HS-5 (cell line): ENCODE data around the gene CASK.
A peak's percentile ranks its signal among the peaks of the same experiment; 100 is the strongest.
"Not testable (repeated sequence)": the region's sequence is repeated elsewhere in the genome, so short reads cannot be mapped to it uniquely, and the experiment has no call there.

ENCODE experiments used
- DNase-seq: peaks from one replicate; pipeline ENCODE4 v3.0.0-alpha.2; 2012; ENCODE audit warnings: low read depth

CASK gene

DNA sequence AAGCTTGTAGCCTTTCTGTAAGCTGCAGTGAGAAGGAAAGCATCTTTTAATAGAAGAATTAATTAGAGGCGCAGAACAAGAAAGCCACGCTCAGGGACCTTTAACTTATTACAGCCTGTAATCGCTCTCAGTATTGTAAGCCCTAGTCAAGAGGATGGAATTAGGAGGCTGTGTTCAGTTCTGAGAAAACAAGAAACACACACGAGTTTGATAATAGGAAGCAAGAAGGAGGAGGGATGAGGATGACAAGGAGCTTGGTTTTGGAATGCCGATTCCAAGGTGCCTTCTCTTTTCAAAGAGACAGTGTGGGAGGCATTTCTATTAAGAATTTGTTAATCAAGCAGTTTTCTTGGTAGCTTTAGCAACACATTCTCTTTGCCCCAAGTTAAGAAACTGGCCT, 406.9 kb downstream of the CASK start:
- DNase-seq = no peak

DNA sequence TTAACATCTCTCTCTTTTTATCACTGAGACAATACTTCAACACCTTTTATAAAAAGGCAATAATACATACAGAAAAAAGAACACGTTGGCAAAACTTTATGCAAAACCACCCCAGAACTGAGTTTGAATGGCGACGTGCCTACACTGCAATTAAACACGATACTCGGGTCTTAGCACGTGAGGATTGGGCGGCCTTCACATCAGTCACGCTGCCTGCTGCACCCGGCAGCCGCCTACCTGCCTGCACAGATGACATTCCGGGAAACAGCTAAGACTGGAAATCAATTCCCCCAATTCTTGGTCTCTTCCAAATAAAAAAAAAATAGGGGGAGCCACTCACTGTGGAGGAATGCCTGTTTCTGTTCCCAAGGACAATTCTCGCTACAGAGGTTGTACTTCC, 408.0 kb downstream of the CASK start:
- DNase-seq = no peak

DNA sequence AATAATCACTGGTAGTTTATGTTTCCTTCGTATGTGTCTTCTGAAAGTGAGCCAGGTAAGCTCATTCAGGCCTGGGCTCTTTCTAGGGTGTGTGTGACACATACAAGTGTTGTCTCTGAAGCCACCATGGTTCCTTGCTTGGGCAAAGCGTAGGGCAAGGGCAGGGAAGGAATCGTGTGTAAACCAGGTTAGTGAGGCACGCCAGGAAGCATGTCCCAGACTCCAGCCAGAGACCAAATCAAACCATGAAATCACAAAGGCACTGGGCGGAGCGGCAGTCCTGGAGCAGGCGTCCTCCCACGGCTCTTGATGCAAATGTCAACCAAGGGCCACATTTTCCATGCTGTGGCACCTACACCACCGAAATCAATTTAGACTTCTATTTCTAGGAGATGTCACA, 409.2 kb downstream of the CASK start:
- no peak for DNase-seq

DNA sequence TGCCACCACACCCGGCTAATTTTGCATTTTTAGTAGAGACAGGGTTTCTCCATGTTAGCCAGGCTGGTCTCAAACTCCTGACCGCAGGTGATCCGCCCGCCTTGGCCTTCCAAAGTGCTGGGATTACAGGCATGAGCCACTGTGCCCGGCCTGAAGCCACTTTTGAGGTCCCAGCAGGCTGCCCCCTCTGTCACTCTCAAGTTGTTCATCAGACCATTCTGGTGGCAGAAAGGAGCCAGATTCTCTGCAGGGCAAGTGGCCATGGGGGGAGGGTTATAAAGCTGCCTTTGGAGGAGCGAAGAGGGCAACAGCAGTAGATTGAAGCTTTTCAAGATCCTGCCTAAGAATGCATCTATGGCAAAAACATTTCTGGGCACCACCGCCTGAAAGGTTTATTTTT, 410.5 kb downstream of the CASK start:
- DNase-seq = not testable (repeated sequence)

DNA sequence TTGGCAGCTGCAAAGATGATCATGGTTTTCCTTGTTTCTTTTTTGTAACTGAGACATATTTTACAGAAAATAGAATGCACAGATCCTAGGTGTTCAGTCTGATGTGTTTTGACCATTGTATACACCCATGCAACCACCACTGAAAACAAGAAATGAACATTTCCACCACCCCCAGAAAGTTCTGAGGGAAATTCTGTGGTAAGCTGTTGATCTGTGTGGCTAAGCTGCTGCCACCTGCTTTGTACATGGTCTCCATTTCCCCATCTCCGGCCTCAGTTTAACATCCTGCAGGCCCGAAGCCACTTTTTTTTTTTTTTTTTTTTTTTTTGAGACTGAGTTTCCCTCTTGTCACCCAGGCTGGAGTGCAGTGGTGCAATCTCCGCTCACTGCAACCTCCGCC, 411.0 kb downstream of the CASK start:
- DNase-seq = no peak

DNA sequence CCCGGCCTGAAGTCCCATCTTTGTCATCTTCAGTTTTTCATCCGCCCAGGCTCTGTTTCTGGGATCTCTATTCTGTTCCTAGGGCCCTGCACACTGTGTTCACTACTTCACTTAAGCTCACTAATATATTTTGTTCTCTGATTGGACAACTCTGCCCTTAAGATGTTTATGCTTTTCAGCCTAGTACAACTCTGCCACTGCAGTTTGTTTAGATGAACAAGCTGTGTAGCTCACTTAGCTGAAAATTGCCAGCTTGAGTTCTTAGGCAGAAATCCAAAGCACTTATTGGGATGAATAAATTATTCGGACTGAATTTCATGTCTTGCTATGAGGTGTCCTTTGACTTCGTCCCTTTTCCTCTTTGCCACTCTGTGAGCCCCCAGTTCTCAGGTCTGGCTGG, 415.4 kb downstream of the CASK start:
- DNase-seq = no peak

DNA sequence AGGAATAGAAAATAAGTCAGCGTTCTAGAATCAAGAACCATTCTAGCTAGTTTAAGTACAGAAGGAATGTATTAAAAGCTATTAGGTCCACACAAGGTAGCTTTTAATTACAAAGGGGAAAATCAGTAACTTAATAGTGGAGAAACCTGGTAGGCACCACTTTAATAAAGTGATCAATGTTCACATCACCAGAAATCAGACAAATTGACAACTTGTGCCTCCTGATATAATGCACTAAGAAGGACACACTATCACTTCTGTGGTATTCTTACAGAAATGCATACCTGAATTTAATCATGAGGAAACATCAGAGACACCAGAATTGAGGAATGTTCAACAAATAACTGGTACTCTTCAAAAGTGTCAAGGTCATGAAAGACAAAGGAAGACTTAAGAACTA, 421.4 kb downstream of the CASK start:
- no peak for DNase-seq

DNA sequence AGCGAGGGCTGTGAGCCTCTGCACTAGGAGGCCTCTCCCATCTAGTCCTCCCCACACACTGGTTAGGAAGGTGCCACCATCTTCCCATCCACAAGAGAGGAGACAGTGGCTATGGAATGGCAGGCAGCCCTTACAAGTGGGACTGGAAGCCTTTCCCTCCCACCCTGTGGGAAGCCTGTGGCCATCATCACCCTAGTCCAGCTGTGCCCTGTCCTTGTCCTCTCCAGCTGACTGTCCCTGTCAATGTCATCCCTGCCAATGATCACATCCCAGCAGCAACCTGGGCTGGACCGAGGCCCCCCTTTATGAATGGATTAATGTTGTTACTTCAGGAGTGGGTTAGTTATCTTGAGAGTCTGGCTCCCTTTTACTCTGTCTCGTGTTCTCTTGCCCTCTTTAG, 423.4 kb downstream of the CASK start:
- DNase-seq = no peak

DNA sequence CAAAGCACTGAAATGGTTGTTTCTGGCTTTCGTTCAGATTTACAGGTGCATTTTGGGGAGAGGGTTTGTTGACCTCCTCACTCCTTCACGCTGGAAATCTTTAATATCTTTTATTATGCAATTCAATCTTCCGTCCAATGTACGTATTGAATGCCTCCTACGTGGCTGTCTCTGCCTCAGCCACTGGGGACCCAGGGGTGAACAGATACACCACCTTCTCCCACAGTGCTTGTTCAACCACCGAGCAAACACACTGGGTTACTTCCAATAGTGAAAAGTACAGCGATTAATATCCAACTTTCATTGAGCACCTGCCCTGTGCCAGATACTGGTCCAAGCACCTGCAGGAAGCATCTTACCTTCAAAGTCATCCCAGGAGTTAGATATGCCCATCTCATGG, 424.2 kb downstream of the CASK start:
- no peak for DNase-seq

DNA sequence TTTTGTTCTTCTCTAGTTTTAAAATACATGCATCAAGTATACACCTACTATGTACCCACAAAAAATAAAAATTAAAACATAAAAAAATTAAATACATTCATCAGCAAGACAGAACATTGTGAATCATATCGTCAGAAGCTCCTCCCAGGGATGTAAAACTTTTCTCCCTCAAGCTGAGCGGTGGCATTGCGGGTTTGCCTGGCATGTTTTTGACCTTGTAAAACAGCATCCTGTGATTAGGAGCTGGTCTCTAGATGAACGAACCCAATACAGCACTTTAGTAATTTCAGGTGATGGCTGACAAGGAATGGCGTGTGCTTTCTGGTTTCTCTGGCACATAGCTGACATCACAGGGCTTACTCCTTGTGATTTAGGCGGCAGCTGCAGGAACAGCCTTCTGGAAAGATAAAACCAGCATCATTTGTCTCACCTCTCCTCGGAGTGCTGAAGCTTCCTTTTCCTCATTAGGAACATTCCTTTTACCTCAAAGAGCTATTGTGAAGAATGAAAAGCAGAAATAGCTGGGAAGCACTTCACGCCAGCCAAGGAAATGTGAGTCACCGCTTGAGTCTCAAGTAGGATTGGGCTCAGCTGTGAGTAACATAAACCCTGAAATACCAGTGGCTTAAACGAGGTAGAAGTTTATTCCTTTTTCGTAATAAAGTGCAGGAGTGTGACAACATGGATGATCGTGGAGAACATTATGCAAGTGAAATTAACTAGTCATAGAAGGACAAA, 431.9 kb downstream of the CASK start:
- peak; percentile 70 for DNase-seq

DNA sequence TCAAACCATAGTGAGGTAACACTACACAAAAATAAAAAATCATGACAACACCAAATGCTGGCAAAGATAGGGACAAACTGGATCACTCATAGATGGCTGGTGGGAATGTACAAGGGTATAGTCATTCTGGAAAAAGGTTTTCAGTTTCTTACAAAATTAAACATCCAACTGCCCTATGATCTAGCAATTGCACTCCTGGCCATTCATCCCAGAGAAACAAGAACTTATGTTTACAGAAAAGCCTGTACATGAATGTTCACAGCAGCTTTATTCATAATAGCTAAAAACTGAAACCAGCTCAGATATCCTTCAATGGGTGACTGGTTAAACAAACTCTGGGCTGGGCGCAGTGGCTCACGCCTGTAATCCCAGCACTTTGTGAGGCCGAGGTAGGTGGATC, 432.9 kb downstream of the CASK start:
- no peak for DNase-seq

DNA sequence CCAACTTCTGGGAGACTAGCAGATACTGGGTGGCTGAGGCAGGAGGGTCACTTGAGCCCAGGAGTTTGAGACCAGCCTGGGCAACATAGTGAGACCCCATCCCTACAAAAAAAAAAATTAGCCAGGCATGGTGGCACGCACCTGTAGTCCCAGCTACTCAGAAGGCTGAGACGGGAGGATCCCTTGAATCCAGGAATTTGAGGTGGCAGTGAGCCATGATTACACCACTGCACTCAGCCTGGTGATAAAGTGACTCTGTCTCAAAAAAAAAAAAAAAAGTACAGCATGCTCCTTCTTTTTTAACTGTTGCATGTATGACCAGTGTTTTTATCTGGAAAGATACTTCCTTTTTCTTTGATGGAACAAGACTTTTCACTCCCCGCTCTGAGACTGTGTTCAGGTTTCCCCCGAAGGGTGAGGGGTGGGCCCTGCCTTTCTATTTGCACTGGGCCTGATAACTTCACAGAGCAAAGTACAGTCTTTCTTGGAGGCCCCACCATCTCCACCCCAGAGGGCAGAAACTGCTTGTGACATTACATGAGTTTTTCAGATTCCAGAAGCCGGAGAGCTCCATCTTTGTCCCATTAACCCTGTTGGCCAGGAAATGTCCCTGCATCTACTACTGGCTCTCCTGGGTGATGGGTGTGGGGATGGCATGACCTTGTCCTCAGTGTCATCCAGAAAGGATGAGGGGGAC, 441.1 kb downstream of the CASK start:
- no peak for DNase-seq

DNA sequence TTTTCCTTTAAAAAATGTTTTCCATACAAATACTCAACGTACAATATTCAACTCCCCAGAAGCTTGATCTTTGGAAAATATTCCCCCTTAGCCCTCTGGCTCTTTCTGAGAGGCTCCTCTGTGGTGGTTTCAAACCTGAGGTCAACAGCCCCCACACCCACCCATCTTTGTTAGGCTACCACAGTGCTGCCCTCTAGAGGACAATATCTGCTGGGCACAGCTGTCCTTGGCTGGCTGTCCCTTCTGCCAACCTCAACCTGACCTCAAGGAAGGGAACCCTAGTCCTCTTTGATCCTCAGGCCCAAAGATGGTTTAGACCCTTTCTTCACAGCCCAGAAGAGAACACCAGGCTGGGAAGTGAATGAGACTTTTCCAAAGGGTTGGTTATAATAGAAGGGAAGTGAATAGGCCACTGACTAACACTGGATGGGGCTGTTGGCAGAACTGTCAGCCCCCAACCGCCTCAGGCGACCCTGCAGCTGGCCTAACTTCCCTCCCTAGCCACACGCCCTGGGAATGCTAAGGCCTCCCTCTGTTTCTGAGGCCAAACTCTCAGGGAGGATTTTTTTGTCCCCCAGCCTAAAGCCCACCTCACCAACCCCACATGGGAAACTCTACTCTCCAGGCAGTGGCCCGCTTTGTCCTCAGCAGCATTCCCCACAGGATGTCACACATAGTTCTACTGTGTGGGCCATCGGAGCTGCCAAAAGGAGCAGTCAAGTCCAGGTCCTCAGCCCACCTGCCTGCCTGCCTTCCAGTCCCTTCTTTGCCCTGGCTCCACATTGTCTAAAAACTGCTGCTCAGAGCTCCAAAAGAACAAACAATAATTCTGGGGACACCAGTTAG, 441.9 kb downstream of the CASK start:
- DNase-seq = no peak

DNA sequence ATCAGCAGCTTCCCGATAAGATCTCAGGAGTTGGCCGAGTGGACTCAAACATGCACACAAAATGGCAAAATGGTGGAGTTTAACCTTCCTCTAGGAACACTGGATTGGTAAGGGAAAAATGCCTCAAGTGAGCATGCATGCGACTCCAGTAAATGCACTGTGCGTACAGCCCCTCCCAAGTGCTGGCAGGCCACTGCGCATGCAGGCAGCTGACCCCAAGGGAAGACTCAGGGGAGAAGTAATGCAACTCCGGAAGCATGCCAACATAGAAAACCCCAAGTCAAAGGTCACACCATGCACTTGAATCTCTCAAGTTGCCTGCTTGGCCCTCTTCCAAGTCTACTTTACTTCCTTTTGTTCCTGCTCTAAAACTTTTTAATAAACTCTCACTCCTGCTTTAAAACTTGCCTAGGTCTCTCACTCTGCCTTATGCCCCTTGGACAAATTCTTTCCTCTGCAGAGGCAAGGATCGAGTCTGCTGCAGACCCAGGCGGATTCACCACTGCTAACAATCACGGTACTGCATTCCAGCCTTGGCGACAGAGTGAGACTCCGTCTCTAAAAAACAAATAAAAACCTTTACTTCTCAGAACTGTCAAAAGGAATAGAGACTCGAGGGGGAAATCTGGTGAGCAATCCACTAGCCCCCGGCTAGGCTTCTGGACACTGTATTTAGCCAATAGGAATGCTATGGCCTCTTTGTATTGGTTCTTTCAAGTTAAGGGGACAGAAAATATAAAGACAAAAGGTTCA, 442.7 kb downstream of the CASK start:
- no peak for DNase-seq

DNA sequence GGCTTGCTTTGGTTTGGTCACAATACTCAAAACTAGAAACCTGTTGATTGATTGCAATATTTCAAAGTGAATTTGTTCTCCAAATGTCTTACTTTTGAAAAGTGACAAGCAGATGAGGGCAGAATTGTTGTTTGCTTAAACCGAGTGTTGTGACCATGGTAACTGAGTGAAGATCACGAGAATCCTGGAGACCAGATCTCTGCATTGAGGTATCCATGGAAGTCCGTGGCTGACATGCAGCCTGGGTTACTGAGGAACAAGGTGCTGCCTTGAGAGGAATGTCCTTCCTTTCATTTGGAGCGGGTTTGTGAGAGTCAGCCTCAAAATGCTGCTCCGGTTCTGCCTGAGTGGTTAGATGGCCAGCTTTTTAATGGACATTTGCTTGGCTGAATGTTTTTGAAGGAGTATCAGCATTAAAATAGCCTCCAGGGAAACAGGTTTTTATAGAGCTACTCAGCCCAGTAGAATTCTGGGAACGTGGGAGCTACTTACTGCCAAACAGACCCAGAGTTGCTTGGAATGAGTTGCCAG, 444.9 kb downstream of the CASK start:
- DNase-seq = no peak

DNA sequence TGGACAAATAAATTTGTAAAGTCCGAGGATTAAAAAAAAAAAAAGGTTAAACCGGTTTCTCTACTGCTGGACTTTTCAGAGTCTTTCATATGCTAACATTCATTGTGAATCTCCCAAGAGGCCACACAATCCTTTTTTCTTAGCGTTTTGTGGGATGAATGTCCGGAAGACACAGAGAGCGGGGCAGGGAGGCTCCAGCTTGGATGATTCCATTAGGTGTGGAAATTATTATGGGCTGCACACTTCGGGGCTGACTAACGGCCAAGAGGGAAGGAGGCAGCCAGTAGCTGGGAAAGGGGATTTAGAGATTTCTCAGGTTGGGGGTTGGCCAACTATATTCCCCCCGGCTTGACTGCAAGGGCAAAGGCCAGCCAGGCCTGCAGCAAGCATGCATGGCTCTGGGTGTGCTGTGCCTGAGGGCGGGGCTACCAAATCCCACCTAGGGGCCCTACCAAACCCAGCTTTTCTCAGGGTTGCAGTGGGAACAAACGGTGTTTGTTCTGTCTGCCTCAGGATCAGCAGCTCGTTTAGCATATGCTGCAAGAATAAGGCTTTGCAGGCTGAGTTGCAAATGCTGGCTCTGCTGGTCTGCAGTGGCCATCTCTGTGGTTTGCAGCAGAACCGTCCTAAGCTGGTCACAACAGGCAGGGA, 447.6 kb downstream of the CASK start:
- no peak for DNase-seq

DNA sequence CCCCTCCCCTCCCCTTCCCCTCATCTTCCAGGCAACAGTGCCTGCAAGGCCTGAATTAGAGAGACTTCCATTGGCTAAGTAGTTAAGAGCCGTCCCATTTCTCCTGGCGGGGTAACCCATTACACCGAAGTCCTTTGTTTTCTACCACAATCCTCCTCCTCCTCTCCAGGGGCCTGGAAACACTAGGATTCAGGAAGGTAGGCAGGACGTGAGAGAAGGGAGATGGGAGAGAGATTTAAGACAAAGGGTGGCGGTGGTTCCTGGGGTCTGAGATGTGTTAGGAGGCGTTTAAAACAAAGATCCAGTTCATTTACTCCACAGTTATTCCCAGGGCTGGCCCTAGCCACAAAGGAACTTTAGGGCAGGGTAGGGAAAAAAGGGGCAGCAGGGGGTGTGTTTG, 448.2 kb downstream of the CASK start:
- no peak for DNase-seq

DNA sequence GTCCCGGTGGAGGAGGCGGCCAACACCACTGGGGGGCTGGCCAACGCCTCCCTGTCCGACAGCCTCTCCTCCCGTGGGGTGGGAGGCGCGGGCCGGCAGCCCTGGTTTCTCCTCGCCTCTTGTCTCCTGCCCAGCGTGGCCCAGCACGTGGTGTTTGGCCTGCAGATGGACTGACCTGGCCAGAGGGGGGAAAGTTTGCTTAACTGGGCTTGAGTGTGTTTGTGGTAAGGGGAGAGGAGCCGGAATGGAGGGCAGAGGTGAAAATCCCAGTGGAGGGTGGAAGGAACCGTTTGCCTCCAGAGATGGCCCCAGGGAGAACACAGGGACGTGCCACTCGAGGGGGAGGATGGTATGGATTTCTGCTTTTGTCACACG, 448.6 kb downstream of the CASK start:
- no peak for DNase-seq

DNA sequence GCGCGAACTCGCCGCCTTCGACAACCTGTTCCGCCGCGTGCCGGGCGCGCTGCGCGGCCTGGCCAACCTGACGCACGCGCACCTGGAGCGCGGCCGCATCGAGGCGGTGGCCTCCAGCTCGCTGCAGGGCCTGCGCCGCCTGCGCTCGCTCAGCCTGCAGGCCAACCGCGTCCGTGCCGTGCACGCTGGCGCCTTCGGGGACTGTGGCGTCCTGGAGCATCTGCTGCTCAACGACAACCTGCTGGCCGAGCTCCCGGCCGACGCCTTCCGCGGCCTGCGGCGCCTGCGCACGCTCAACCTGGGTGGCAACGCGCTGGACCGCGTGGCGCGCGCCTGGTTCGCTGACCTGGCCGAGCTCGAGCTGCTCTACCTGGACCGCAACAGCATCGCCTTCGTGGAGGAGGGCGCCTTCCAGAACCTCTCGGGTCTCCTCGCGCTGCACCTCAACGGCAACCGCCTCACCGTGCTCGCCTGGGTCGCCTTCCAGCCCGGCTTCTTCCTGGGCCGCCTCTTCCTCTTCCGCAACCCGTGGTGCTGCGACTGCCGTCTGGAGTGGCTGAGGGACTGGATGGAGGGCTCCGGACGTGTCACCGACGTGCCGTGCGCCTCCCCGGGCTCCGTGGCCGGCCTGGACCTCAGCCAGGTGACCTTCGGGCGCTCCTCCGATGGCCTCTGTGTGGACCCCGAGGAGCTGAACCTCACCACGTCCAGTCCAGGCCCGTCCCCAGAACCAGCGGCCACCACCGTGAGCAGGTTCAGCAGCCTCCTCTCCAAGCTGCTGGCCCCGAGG, 449.2 kb downstream of the CASK start:
- DNase-seq = no peak

DNA sequence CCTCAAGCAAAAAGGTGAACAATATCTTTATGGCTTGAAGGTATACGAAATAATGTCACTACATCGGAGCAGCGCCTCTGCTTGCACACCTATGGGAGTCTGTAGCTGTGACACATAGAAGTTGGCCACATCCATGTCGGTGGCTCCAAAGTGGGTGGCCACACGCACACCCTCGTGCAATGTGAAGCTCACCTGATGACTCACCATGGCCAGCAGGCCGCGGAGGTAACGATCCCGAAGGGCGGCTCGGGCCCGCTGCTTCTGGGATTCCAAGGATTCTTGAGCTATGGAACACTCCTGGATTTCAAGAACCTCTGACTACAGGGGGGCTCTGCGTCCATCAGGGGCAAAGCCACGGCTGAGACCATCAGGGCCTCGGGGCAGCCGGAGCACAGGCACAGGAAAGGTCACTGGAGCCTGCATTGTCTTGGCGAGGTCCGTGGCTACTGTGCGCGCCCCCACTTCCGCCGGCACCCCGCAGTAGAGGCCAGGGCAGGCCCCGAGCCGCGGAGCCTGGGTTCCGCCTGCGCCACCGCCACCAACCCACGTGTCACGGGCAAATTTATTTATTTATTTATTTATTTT, 451.0 kb downstream of the CASK start:
- no peak for DNase-seq
